IMR-90 (cell line): ENCODE data around the gene CLEC5A. TPM values are rescaled to one million over a fixed set of nuclear protein-coding genes. Genes with fewer than 3 reads are reported as not detected.

Source experiments
- ATAC-seq: fragments of 200-7000 bp; cut with Tn5 transposase; 2 replicates; pipeline ENCODE4 v1.9.1; 2020; ENCODE audit warnings: low read depth, mild to moderate bottlenecking, moderate library complexity
- BruUV-seq: library from RNA; stranded (reverse); fragments of 400-500 nt; replicated peaks from 2 replicates; lab custom pipeline; 2021; lab: Mats Ljungman, UMichigan
- CTCF ChIA-PET: fragments of 300-600 bp; formaldehyde crosslinking; extraction: SDS; loops from one replicate; lab custom pipeline; 2021; ENCODE audit warnings: antibody characterized with exemption; lab: Yijun Ruan, JAX
- POLR2A ChIA-PET: fragments of 300-600 bp; sonication (Branson Sonifier 250); formaldehyde crosslinking; loops from one replicate; lab custom pipeline; 2022; ENCODE audit warnings: antibody characterized with exemption; ENCODE audit not compliant: unreplicated experiment; lab: Charles Lee
- DNase-seq: peaks from one replicate; pipeline ENCODE4 v3.0.0; 2013
- H2AFZ ChIP-seq: replicated peaks from 2 replicates; pipeline ENCODE3; 2013; ENCODE audit warnings: low read length, mild to moderate bottlenecking; ENCODE audit not compliant: poor library complexity
- H2AK5ac ChIP-seq: 2 replicates; pipeline ENCODE4 v1.6.1; 2013; ENCODE audit warnings: low read depth, low read length, inconsistent platforms
- H2AK9ac ChIP-seq: replicated peaks from 2 replicates; pipeline ENCODE3; 2013; ENCODE audit warnings: mild to moderate bottlenecking, low read depth, low read length, moderate library complexity; ENCODE audit not compliant: poor library complexity
- H2BK120ac ChIP-seq: 2 replicates; pipeline ENCODE4 v1.6.1; 2013; ENCODE audit warnings: low read depth, low read length, inconsistent platforms
- H2BK15ac ChIP-seq: 3 replicates; pipeline ENCODE4 v1.6.1; 2013; ENCODE audit warnings: low read depth, low read length, inconsistent platforms
- H2BK20ac ChIP-seq: 2 replicates; pipeline ENCODE4 v1.6.1; 2013; ENCODE audit warnings: low read depth, mild to moderate bottlenecking, inconsistent platforms, low read length, moderate library complexity
- H2BK5ac ChIP-seq: 2 replicates; pipeline ENCODE4 v1.6.1; 2013; ENCODE audit warnings: mild to moderate bottlenecking, low read depth, low read length, inconsistent platforms; ENCODE audit not compliant: poor library complexity, severe bottlenecking
- H3K14ac ChIP-seq: replicated peaks from 2 replicates; pipeline ENCODE4 v1.6.1; 2013; ENCODE audit warnings: low read depth, low read length, inconsistent platforms
- H3K18ac ChIP-seq: 2 replicates; pipeline ENCODE4 v1.6.1; 2013; ENCODE audit warnings: low read depth, low read length, control low read depth
- H3K23ac ChIP-seq: 2 replicates; pipeline ENCODE4 v1.6.1; 2013; ENCODE audit warnings: low read depth, low read length, inconsistent platforms
- H3K27ac ChIP-seq: 2 replicates; pipeline ENCODE4 v1.5.1; 2013; ENCODE audit warnings: mild to moderate bottlenecking, control low read depth, low read length; ENCODE audit not compliant: insufficient read depth
- H3K27me3 ChIP-seq: 2 replicates; pipeline ENCODE4 v1.6.1; 2013; ENCODE audit warnings: low read length; ENCODE audit not compliant: control insufficient read depth, insufficient read depth
- H3K36me3 ChIP-seq: 2 replicates; pipeline ENCODE4 v1.6.1; 2013; ENCODE audit warnings: low read length, mixed read lengths; ENCODE audit not compliant: control insufficient read depth, insufficient read depth
- H3K4ac ChIP-seq: 2 replicates; pipeline ENCODE4 v1.6.1; 2013; ENCODE audit warnings: low read depth, low read length, inconsistent platforms
- H3K4me1 ChIP-seq: 2 replicates; pipeline ENCODE4 v1.6.1; 2013; ENCODE audit warnings: low read length, mixed read lengths; ENCODE audit not compliant: control insufficient read depth, insufficient read depth
- H3K4me2 ChIP-seq: 2 replicates; pipeline ENCODE4 v1.6.1; 2013; ENCODE audit warnings: low read depth, mild to moderate bottlenecking, control low read depth, low read length, moderate library complexity
- H3K4me3 ChIP-seq: 2 replicates; pipeline ENCODE4 v1.5.1; 2013; ENCODE audit warnings: low read depth, mild to moderate bottlenecking, control low read depth, low read length, moderate library complexity; ENCODE audit not compliant: insufficient read depth
- H3K56ac ChIP-seq: 2 replicates; pipeline ENCODE4 v1.6.1; 2013; ENCODE audit warnings: low read length, inconsistent platforms; ENCODE audit not compliant: insufficient read depth; ENCODE audit errors: extremely low read depth
- H3K79me1 ChIP-seq, 2 experiments: 2 replicates each; pipeline ENCODE4 v1.6.1; 2013; ENCODE audit warnings: low read length in 2 of 2, inconsistent platforms in 1 of 2, low read depth in 1 of 2
- H3K9ac ChIP-seq: 2 replicates; pipeline ENCODE4 v1.6.1; 2013; ENCODE audit warnings: low read depth, low read length, control low read depth
- H3K9me1 ChIP-seq: 2 replicates; pipeline ENCODE4 v1.6.1; 2013; ENCODE audit warnings: low read length, inconsistent platforms; ENCODE audit not compliant: insufficient read depth
- H3K9me3 ChIP-seq: 2 replicates; pipeline ENCODE4 v1.6.1; 2013; ENCODE audit warnings: low read length; ENCODE audit not compliant: control insufficient read depth, insufficient read depth
- H4K20me1 ChIP-seq: 2 replicates; pipeline ENCODE4 v1.6.1; 2013; ENCODE audit warnings: low read length, inconsistent platforms; ENCODE audit not compliant: insufficient read depth
- H4K5ac ChIP-seq: 2 replicates; pipeline ENCODE4 v1.6.1; 2013; ENCODE audit warnings: mild to moderate bottlenecking, low read depth, low read length, control low read depth
- H4K8ac ChIP-seq, 2 experiments: 2 replicates each; pipeline ENCODE4 v1.6.1; 2013; ENCODE audit warnings: low read depth in 2 of 2, low read length in 2 of 2, control low read depth in 1 of 2, inconsistent platforms in 1 of 2
- H4K91ac ChIP-seq: 2 replicates; pipeline ENCODE4 v1.6.1; 2013; ENCODE audit warnings: low read depth, low read length, inconsistent platforms; ENCODE audit not compliant: insufficient read depth
- BHLHE40 ChIP-seq: fragments of 150-350 bp; IDR thresholded peaks from 2 replicates; pipeline ENCODE4 v1.6.1; 2016; ENCODE audit warnings: mild to moderate bottlenecking, low read depth, low read length
- CEBPB ChIP-seq: IDR thresholded peaks from 2 replicates; pipeline ENCODE4 v1.6.1; 2012; ENCODE audit warnings: low read depth, low read length, improper control_type of control experiment
- CHD1 ChIP-seq: IDR thresholded peaks from 2 replicates; pipeline ENCODE4 v1.6.1; 2012; ENCODE audit warnings: low read depth, low read length, improper control_type of control experiment
- FOS ChIP-seq: fragments of 150-350 bp; IDR thresholded peaks from 2 replicates; pipeline ENCODE4 v1.6.1; 2016; ENCODE audit warnings: low read depth, low read length
- MAFK ChIP-seq: IDR thresholded peaks from 2 replicates; pipeline ENCODE4 v1.6.1; 2012; ENCODE audit warnings: low read depth, low read length, improper control_type of control experiment
- MAZ ChIP-seq: IDR thresholded peaks from 2 replicates; pipeline ENCODE4 v1.6.1; 2012; ENCODE audit warnings: low read depth, mild to moderate bottlenecking, low read length, improper control_type of control experiment, moderate library complexity, borderline replicate concordance
- MXI1 ChIP-seq: IDR thresholded peaks from 2 replicates; pipeline ENCODE4 v1.6.1; 2012; ENCODE audit warnings: low read depth, mild to moderate bottlenecking, low read length, moderate library complexity, borderline replicate concordance
- NFE2L2 ChIP-seq: fragments of 150-350 bp; IDR thresholded peaks from 2 replicates; pipeline ENCODE4 v1.6.1; 2016; ENCODE audit warnings: low read depth, mild to moderate bottlenecking, low read length
- POLR2A ChIP-seq: IDR thresholded peaks from 2 replicates; pipeline ENCODE4 v1.6.1; 2012; ENCODE audit warnings: mild to moderate bottlenecking, low read depth, low read length
- RAD21 ChIP-seq: IDR thresholded peaks from 2 replicates; pipeline ENCODE4 v1.6.1; 2012; ENCODE audit warnings: low read length, improper control_type of control experiment
- RCOR1 ChIP-seq: IDR thresholded peaks from 2 replicates; pipeline ENCODE4 v1.6.1; 2012; ENCODE audit warnings: mild to moderate bottlenecking, low read length, improper control_type of control experiment; ENCODE audit not compliant: insufficient replicate concordance
- RFX5 ChIP-seq: IDR thresholded peaks from 2 replicates; pipeline ENCODE4 v1.8.0; 2012; ENCODE audit warnings: low read depth, mild to moderate bottlenecking, low read length, moderate library complexity
- SMC3 ChIP-seq: fragments of 150-350 bp; IDR thresholded peaks from 2 replicates; pipeline ENCODE4 v1.6.1; 2016; ENCODE audit warnings: low read depth, mild to moderate bottlenecking, antibody characterized with exemption, low read length, moderate library complexity
- WGBS, 2 experiments: methylation state at CpG; one replicate each; pipeline versions ENCODE4 v1.1.5 to v1.1.7; 2013; ENCODE audit warnings: missing lambda C conversion rate in 2 of 2; ENCODE audit not compliant: insufficient read length in 1 of 2; ENCODE audit errors: extremely low coverage in 2 of 2; 5-methylcytosine and 5-hydroxymethylcytosine counted together
- dilution Hi-C: fragments of 300-500 bp; cut with HindIII; formaldehyde crosslinking; loops from one replicate; pipeline ENCODE4 v1.14.3; 2018; ENCODE audit warnings: low sequenced_read_pairs; ENCODE audit not compliant: unreplicated experiment
- in situ Hi-C: fragments of 300-500 bp; cut with MboI; formaldehyde crosslinking; loops from 3 replicates; pipeline ENCODE4 v1.14.3; 2019; ENCODE audit warnings: low sequenced_read_pairs, inconsistent platforms, mixed read lengths
- intact Hi-C: fragments of 100-400 bp; cut with micrococcal nuclease; formaldehyde crosslinking; loops from 2 replicates; pipeline ENCODE4 v1.10.0; 2022
- polyA plus RNA-seq, 3 experiments: library from polyadenylated mRNA; depleted of rRNA; stranded (reverse); fragments of >200 nt; gene quantifications; 2 replicates each; pipeline ENCODE4 v1.2.3, GENCODE V29; 2012; ENCODE audit warnings: low replicate concordance in 1 of 3
- total RNA-seq: library from RNA; depleted of rRNA; stranded (reverse); fragments of >200 nt; gene quantifications from 2 replicates; pipeline ENCODE4 v1.2.3, GENCODE V29; 2012
- TF ChIP-seq, protein P1 (sequence below): fragments of 150-350 bp; IDR thresholded peaks from 2 replicates; pipeline ENCODE4 v1.6.1; 2016; ENCODE audit warnings: low read depth, mild to moderate bottlenecking, low read length, moderate library complexity, borderline replicate concordance
- TF ChIP-seq, protein P2 (sequence below): fragments of 150-350 bp; IDR thresholded peaks from 2 replicates; pipeline ENCODE4 v1.6.1; 2017; ENCODE audit warnings: mild to moderate bottlenecking, antibody characterized with exemption, low read length, low read depth
- TF ChIP-seq, protein P3 (sequence below): conservative IDR thresholded peaks from 2 replicates; pipeline ENCODE4 v1.5.1; 2012; ENCODE audit warnings: mild to moderate bottlenecking, low read depth, low read length, improper control_type of control experiment

Gene CLEC5A
- total and polyA plus RNA-seq, 2 of the 4 experiments (the other 2 are of a cell fraction): not detected

DNA sequence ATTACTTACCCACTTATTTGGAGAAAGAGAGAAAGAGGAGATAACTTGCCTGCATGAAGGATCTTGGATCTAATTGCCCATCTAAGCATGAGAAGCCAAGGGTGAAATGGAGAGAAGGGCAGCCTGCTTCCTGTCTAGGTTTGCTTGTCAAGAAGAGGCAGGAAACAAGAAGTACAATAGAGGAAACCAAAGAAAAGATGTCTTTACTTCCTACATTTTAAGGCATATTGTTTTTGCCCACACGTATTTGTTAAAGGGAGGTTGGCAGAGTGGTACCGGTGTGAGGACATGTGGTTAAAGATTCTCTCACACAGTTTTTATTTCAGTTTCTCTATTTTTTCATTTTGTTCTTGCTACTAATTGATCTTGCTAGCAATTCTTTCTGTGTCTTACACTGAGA is 32.8 kb upstream of the CLEC5A start:
- H2BK5ac ChIP-seq: no peak overlapping the region
- TF ChIP-seq RAD21 (no peak), BHLHE40 (no peak), MAZ (no peak), CEBPB (no peak), NFE2L2 (no peak), SMC3 (no peak), POLR2A (no peak), CHD1 (no peak), MXI1 (no peak), MAFK (no peak), RCOR1 (no peak), RFX5 (no peak), FOS (no peak)
- TF ChIP-seq, protein P1, sequence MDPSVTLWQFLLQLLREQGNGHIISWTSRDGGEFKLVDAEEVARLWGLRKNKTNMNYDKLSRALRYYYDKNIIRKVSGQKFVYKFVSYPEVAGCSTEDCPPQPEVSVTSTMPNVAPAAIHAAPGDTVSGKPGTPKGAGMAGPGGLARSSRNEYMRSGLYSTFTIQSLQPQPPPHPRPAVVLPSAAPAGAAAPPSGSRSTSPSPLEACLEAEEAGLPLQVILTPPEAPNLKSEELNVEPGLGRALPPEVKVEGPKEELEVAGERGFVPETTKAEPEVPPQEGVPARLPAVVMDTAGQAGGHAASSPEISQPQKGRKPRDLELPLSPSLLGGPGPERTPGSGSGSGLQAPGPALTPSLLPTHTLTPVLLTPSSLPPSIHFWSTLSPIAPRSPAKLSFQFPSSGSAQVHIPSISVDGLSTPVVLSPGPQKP: no peak
- TF ChIP-seq, protein P2, sequence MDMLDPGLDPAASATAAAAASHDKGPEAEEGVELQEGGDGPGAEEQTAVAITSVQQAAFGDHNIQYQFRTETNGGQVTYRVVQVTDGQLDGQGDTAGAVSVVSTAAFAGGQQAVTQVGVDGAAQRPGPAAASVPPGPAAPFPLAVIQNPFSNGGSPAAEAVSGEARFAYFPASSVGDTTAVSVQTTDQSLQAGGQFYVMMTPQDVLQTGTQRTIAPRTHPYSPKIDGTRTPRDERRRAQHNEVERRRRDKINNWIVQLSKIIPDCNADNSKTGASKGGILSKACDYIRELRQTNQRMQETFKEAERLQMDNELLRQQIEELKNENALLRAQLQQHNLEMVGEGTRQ: no peak
- TF ChIP-seq, protein P3, sequence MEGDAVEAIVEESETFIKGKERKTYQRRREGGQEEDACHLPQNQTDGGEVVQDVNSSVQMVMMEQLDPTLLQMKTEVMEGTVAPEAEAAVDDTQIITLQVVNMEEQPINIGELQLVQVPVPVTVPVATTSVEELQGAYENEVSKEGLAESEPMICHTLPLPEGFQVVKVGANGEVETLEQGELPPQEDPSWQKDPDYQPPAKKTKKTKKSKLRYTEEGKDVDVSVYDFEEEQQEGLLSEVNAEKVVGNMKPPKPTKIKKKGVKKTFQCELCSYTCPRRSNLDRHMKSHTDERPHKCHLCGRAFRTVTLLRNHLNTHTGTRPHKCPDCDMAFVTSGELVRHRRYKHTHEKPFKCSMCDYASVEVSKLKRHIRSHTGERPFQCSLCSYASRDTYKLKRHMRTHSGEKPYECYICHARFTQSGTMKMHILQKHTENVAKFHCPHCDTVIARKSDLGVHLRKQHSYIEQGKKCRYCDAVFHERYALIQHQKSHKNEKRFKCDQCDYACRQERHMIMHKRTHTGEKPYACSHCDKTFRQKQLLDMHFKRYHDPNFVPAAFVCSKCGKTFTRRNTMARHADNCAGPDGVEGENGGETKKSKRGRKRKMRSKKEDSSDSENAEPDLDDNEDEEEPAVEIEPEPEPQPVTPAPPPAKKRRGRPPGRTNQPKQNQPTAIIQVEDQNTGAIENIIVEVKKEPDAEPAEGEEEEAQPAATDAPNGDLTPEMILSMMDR: no peak
- no peak for ATAC-seq
- no TSS peak for BruUV-seq
- no peak overlapping the region for H3K23ac ChIP-seq
- H4K91ac ChIP-seq: no peak overlapping the region
- H3K14ac ChIP-seq: no peak overlapping the region
- POLR2A ChIA-PET: no interaction called here
- H3K56ac ChIP-seq: no peak overlapping the region
- H3K9ac ChIP-seq: no peak overlapping the region
- H3K9me3 ChIP-seq: peaks cover 6% of the 10 kb centered on the region; the same call in 1 of the 2 replicates
- DNase-seq: no peak
- H3K27me3 ChIP-seq: no peaks in the 10 kb centered on the region
- intact Hi-C loops (no loop called here), in situ Hi-C loops (no loop called here), dilution Hi-C loops (no loop called here)
- no peak overlapping the region for H2BK15ac ChIP-seq
- no peaks in the 10 kb centered on the region for H3K79me1 ChIP-seq
- no peak overlapping the region for H4K5ac ChIP-seq
- no peak overlapping the region for H3K4me3 ChIP-seq
- no peak overlapping the region for H4K8ac ChIP-seq
- no peak overlapping the region for H3K4me2 ChIP-seq
- no peak overlapping the region for H2BK120ac ChIP-seq
- H2AK9ac ChIP-seq: no peak overlapping the region
- no peak overlapping the region for H3K27ac ChIP-seq
- no peaks in the 10 kb centered on the region for H4K20me1 ChIP-seq
- H3K36me3 ChIP-seq: no peaks in the 10 kb centered on the region
- CTCF ChIA-PET: no interaction called here
- no peaks in the 10 kb centered on the region for H3K9me1 ChIP-seq
- H3K4ac ChIP-seq: no peak overlapping the region
- H2AK5ac ChIP-seq: no peak overlapping the region
- H2AFZ ChIP-seq: no peak overlapping the region
- H3K18ac ChIP-seq: no peak overlapping the region
- no peaks in the 10 kb centered on the region for H3K4me1 ChIP-seq
- H2BK20ac ChIP-seq: no peak overlapping the region
- WGBS, 2 experiments: no CpG with 5 or more reads among the region's 2 CpGs
